Muscle layer of duodenum (tissue), 2 donors: ENCODE measurements around the gene D2HGDH.
"Not testable (repeated sequence)": the region's sequence is repeated elsewhere in the genome, so short reads cannot be mapped to it uniquely, and the experiment has no call there.

Experiments used
- H3K27ac ChIP-seq: one replicate; pipeline ENCODE4 v1.7.0; 2013; ENCODE audit warnings: mild to moderate bottlenecking, low read length
- H3K27me3 ChIP-seq: one replicate; pipeline ENCODE4 v1.7.0; 2013; ENCODE audit warnings: low read depth, mild to moderate bottlenecking, control low read depth, low read length
- H3K36me3 ChIP-seq, 2 donors: one replicate each; pipeline ENCODE4 v1.7.0; 2013; ENCODE audit warnings: low read length in 2 of 2, control low read depth in 1 of 2, mild to moderate bottlenecking in 1 of 2; ENCODE audit not compliant: insufficient read depth in 2 of 2, control insufficient read depth in 1 of 2
- H3K4me1 ChIP-seq, 2 donors: one replicate each; pipeline ENCODE4 v1.7.0; 2013; ENCODE audit warnings: low read length in 2 of 2, mild to moderate bottlenecking in 2 of 2, control low read depth in 1 of 2, moderate library complexity in 1 of 2; ENCODE audit not compliant: insufficient read depth in 2 of 2, control insufficient read depth in 1 of 2
- H3K4me3 ChIP-seq, 2 donors: one replicate each; pipeline ENCODE4 v1.7.0; 2013; ENCODE audit warnings: low read length in 2 of 2, low read depth in 1 of 2, mild to moderate bottlenecking in 1 of 2
- H3K9me3 ChIP-seq, 2 donors: one replicate each; pipeline ENCODE4 v1.7.0; 2013; ENCODE audit warnings: low read length in 2 of 2, control low read depth in 1 of 2, mild to moderate bottlenecking in 1 of 2; ENCODE audit not compliant: control insufficient read depth in 1 of 2
- donor health status: healthy.

The D2HGDH gene

GRCh38 chr2:241799522-241800197 lies 65.2 kb downstream of the D2HGDH start:
- Histone ChIP-seq H3K4me1 (peaks cover 0 to 19% of the 10 kb centered on the region in 2 donors), H3K9me3 (no peaks in the 10 kb centered on the region), H3K4me3 (no peak overlapping the region), H3K27me3 (peaks cover 8% of the 10 kb centered on the region), H3K27ac (no peak overlapping the region), H3K36me3 (no peaks in the 10 kb centered on the region)

- Histone ChIP-seq H3K27me3 (peaks cover 11% of the 10 kb centered on the region), H3K4me1 (peaks cover 0 to 20% of the 10 kb centered on the region in 2 donors)
- H3K36me3 ChIP-seq, H3K4me3 ChIP-seq, H3K27ac ChIP-seq, H3K9me3 ChIP-seq: not testable (repeated sequence)
These were observed 65.9 kb downstream of the D2HGDH start for GRCh38 chr2:241800198-241800903.

- Histone ChIP-seq H3K27ac (no peak overlapping the region), H3K4me1 (peaks cover 0 to 20% of the 10 kb centered on the region in 2 donors), H3K9me3 (no peaks in the 10 kb centered on the region), H3K27me3 (peaks cover 11% of the 10 kb centered on the region), H3K36me3 (no peaks in the 10 kb centered on the region), H3K4me3 (no peak overlapping the region)
These were observed 67.4 kb downstream of the D2HGDH start for GRCh38 chr2:241801611-241802420.

GRCh38 chr2:241802421-241803318 lies 68.2 kb downstream of the D2HGDH start:
- H3K36me3 ChIP-seq = no peaks in the 10 kb centered on the region
- peak overlapping the region in 1 of 2 donors; percentile 67 for H3K4me3 ChIP-seq
- H3K4me1 ChIP-seq = peaks cover 0 to 20% of the 10 kb centered on the region in 2 donors
- H3K27me3 ChIP-seq = peaks cover 11% of the 10 kb centered on the region
- no peak overlapping the region for H3K27ac ChIP-seq
- no peaks in the 10 kb centered on the region for H3K9me3 ChIP-seq

- Histone ChIP-seq H3K4me1 (peaks cover 0 to 20% of the 10 kb centered on the region in 2 donors), H3K27ac (no peak overlapping the region), H3K27me3 (peaks cover 11% of the 10 kb centered on the region), H3K9me3 (no peaks in the 10 kb centered on the region), H3K36me3 (no peaks in the 10 kb centered on the region), H3K4me3 (peak overlapping the region; percentile 21 to 67)
These were observed 69.2 kb downstream of the D2HGDH start for GRCh38 chr2:241803387-241804325.

GRCh38 chr2:241804326-241805229 lies 70.1 kb downstream of the D2HGDH start:
- H3K4me3 ChIP-seq = peak overlapping the region in 1 of 2 donors; percentile 67
- H3K9me3 ChIP-seq = no peaks in the 10 kb centered on the region
- peaks cover 0 to 20% of the 10 kb centered on the region in 2 donors for H3K4me1 ChIP-seq
- H3K27me3 ChIP-seq = peaks cover 11% of the 10 kb centered on the region
- H3K27ac ChIP-seq = no peak overlapping the region
- no peaks in the 10 kb centered on the region for H3K36me3 ChIP-seq

- H3K36me3 ChIP-seq, H3K9me3 ChIP-seq, H3K4me3 ChIP-seq, H3K27ac ChIP-seq: not testable (repeated sequence)
- Histone ChIP-seq H3K27me3 (peaks cover 11% of the 10 kb centered on the region), H3K4me1 (peaks cover 0 to 20% of the 10 kb centered on the region in 2 donors)
These were observed 71.8 kb downstream of the D2HGDH start for GRCh38 chr2:241806217-241806616.

GRCh38 chr2:241808051-241808720 lies 73.8 kb downstream of the D2HGDH start:
- Histone ChIP-seq H3K9me3 (no peaks in the 10 kb centered on the region), H3K27ac (no peak overlapping the region), H3K4me3 (no peak overlapping the region), H3K36me3 (no peaks in the 10 kb centered on the region), H3K4me1 (peaks cover 0 to 16% of the 10 kb centered on the region in 2 donors), H3K27me3 (peaks cover 11% of the 10 kb centered on the region)

- Histone ChIP-seq H3K36me3 (no peaks in the 10 kb centered on the region), H3K9me3 (no peaks in the 10 kb centered on the region), H3K4me3 (no peak within 1 kb of the TSS), H3K27ac (no peak within 1 kb of the TSS), H3K4me1 (peaks cover 0 to 10% of the 10 kb centered on the region in 2 donors), H3K27me3 (peaks cover 11% of the 10 kb centered on the region)
These were observed 74.4 kb downstream of the D2HGDH start, which contains the start of gene NEU4 for GRCh38 chr2:241808721-241809382. TSS of gene NEU4 (plus strand) at chr2:241809193. CDS start at chr2:241814485, 5,292 bp downstream.
